ENCODE measurements around the gene SETD6.

Gene SETD6

DNA sequence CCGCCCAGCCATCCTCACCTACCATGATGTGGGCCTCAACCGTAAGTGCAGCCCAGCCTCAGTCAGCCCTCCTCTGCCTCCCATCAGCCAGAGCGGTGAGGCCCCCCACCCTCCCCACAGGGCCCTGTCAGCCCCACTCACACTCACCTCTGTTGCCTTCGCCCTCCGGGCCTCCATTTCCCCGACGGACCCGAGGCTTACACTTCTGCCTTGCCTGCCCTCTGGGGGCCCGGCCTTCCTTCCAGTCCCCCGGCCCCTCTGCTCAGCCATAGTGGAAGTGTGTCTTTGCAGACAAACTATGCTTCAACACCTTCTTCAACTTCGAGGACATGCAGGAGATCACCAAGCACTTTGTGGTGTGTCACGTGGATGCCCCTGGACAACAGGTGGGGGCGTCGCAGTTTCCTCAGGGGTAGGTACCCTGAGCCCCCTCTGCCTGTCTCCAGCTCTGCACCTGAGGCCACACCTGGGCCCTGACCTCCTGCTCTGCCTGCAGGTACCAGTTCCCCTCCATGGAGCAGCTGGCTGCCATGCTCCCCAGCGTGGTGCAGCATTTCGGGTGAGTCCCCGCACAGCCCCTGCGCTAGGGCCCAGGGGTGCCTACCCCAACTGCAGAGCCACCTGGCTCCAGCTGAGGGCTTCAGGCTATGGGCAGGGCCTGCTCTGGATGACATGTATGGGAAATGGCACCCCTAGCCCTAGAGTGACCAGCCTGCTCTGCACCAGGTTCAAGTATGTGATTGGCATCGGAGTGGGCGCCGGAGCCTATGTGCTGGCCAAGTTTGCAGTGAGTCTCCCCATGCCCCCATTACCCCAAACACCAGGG is 11.2 kb upstream of the SETD6 start:
- DNase-seq = no peak

DNA sequence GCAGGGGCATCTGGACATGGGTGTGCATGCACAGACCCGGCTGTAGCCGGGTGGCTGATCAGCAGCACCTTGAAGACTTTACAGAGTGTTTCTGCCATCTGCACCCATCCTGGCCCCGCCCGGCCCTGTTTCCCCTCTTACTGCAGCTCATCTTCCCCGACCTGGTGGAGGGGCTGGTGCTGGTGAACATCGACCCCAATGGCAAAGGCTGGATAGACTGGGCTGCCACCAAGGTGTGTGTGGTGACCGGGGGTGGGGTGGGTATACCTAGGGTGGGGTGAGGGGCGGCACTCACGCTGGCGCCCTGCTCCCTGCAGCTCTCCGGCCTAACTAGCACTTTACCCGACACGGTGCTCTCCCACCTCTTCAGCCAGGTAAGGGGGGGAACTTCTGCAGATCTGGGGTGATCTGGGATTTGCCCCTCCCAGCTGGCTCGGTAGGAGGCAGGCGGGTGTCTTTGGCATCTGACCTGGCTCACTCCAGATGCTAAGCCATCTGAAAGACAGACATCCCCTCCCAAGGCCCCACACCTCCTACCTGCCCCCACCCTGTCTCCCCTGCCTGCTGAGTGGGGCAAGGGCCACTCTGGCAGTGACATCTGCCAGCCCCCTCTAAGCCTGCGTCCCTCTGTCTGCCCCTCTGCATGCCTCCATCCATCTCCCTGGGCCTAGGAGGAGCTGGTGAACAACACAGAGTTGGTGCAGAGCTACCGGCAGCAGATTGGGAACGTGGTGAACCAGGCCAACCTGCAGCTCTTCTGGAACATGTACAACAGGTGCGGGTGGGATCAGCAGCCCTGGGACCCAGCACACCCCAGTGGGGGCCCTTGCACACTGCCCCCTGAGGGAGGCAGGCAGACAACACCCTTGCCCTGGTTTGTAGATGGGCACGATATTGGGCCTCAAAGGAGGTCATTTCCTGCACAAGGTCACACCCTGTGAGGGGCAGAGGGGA is 8.8 kb upstream of the SETD6 start:
- DNase-seq = no peak
- no peak overlapping the region for H3K4me3 ChIP-seq (ENCODE audit: low read depth, low read length)
- no peak overlapping the region for H3K27ac ChIP-seq
- no peaks in the 10 kb centered on the region for H3K27me3 ChIP-seq (replicated peaks)
- no peaks in the 10 kb centered on the region for H3K36me3 ChIP-seq (replicated peaks)
- TF ChIP-seq, protein P1, sequence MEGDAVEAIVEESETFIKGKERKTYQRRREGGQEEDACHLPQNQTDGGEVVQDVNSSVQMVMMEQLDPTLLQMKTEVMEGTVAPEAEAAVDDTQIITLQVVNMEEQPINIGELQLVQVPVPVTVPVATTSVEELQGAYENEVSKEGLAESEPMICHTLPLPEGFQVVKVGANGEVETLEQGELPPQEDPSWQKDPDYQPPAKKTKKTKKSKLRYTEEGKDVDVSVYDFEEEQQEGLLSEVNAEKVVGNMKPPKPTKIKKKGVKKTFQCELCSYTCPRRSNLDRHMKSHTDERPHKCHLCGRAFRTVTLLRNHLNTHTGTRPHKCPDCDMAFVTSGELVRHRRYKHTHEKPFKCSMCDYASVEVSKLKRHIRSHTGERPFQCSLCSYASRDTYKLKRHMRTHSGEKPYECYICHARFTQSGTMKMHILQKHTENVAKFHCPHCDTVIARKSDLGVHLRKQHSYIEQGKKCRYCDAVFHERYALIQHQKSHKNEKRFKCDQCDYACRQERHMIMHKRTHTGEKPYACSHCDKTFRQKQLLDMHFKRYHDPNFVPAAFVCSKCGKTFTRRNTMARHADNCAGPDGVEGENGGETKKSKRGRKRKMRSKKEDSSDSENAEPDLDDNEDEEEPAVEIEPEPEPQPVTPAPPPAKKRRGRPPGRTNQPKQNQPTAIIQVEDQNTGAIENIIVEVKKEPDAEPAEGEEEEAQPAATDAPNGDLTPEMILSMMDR (IDR thresholded peaks at IDR 0.05; ENCODE audit: low read depth, low read length, missing control alignments) = no peak
- in situ Hi-C loops (cut with HindIII; ENCODE audit: low pct_ligation_motif_present, low sequenced_read_pairs) = no loop called here

More for the DNA sequence above, 11.2 kb upstream of the SETD6 start:
- H3K36me3 ChIP-seq (replicated peaks) = no peaks in the 10 kb centered on the region
- H3K27ac ChIP-seq = no peak overlapping the region
- H3K27me3 ChIP-seq (replicated peaks) = no peaks in the 10 kb centered on the region
- in situ Hi-C loops (cut with HindIII; ENCODE audit: low pct_ligation_motif_present, low sequenced_read_pairs) = no loop called here
- no peak overlapping the region for H3K4me3 ChIP-seq (ENCODE audit: low read depth, low read length)
- TF ChIP-seq, protein P1 (IDR thresholded peaks at IDR 0.05; ENCODE audit: low read depth, low read length, missing control alignments) = no peak

DNA sequence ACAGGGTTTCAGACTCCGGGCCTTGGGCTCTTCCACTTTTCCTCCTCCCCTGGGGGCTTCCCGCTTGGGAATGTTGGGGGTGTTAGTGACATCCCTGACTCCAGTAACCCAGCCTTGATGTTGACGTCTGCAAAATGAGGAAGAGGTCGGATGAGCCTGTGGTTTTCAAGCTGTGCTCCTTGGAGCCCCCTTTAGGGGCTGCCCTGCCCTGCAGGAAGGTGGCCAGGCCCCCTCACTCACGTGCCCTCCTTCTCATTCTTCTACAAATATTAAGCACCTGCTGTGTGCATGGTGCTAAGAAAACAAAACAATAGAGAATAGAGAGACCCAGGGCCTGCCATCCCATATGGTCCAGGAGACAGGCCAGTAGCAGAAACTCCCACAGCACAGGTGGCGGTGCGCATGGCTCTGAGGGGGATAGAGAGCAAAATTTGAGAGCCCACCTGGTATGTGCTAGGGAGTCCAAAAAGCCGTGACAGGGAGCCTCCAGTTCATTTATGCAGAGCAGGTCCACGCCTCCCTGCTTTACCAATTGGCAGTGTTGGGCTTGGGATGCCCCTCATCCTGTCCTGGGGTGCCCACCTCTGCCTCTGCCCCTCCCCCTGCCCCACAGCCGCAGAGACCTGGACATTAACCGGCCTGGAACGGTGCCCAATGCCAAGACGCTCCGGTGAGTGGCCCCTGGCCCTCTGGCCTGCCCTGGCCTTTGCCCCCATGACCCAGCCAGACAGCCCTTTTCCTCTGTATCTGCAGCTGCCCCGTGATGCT is 7.9 kb upstream of the SETD6 start:
- Histone ChIP-seq H3K4me3 (ENCODE audit: low read depth, low read length) (no peak overlapping the region), H3K36me3 (replicated peaks) (no peaks in the 10 kb centered on the region), H3K27ac (no peak overlapping the region), H3K27me3 (replicated peaks) (no peaks in the 10 kb centered on the region)
- in situ Hi-C loops (cut with HindIII; ENCODE audit: low pct_ligation_motif_present, low sequenced_read_pairs) = no loop called here
- TF ChIP-seq, protein P1 (IDR thresholded peaks at IDR 0.05; ENCODE audit: low read depth, low read length, missing control alignments) = no peak
- DNase-seq = no peak

DNA sequence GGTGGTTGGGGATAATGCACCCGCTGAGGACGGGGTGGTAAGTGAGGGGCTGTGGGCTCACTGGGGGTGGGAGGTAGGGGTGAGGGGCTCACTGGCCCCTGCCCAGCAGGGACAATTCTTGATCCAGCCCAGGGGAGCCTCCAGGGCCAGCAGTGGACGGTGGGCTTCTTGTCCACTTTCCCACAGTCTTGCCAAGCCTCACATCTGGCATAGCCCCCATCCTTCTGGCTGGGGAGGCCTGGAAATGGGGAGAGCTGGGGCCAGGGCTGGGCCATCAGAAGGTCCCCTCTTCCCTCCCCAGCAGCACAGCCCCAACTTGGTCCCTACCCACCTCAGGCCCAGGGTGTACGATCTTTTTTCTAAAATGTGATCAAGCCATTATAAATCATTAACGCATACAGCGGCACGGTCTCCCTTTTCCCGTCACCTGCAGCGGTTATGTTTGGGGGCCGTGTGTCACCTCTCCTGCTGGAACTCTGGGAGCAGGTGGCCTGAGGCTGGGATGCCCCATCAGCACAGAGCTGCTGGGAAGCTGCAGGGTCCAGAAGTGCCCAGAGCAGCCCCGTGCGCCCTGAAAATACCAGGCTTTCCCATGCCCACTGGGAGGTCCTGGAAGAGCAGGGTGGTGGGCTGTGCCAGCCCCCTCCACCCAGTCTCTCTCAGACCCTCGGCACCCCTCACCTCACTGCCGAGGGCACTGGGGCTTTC is 7.2 kb upstream of the SETD6 start:
- in situ Hi-C loops (cut with HindIII; ENCODE audit: low pct_ligation_motif_present, low sequenced_read_pairs) = no loop called here
- H3K4me3 ChIP-seq (ENCODE audit: low read depth, low read length) = no peak overlapping the region
- no peaks in the 10 kb centered on the region for H3K36me3 ChIP-seq (replicated peaks)
- H3K27ac ChIP-seq = no peak overlapping the region
- TF ChIP-seq, protein P1 (IDR thresholded peaks at IDR 0.05; ENCODE audit: low read depth, low read length, missing control alignments) = no peak
- no peak for DNase-seq
- no peaks in the 10 kb centered on the region for H3K27me3 ChIP-seq (replicated peaks)

DNA sequence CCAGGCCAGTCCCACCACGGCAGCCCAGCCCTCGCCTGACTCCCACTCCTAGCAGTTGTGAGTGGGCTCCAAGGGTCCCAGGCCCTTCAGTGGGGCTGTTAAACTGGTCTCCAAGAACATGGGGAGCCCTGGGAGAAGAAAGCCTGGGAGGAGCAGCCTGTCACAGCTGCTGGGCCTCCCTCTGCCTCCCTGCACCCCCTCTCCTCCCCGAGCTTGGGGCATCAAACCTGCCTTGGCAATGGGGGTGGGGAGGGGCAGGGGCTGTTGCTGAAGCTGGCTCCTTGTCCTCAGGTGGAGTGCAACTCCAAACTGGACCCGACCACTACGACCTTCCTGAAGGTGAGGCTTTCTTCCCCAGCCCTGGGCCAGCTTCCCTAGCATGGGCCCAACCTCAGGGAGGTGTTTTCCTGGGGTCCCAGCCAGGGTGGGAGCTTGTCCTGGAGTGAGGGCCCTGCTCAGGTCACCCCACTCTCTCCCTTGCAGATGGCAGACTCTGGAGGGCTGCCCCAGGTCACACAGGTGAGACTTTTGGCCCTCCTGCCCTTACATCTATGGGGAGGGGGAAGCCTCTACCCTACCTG is 6.6 kb upstream of the SETD6 start:
- DNase-seq = no peak

More for the DNA sequence above, 6.6 kb upstream of the SETD6 start:
- no peaks in the 10 kb centered on the region for H3K27me3 ChIP-seq (replicated peaks)
- H3K27ac ChIP-seq = no peak overlapping the region
- TF ChIP-seq, protein P1 (IDR thresholded peaks at IDR 0.05; ENCODE audit: low read depth, low read length, missing control alignments) = no peak
- in situ Hi-C loops (cut with HindIII; ENCODE audit: low pct_ligation_motif_present, low sequenced_read_pairs) = no loop called here
- no peak overlapping the region for H3K4me3 ChIP-seq (ENCODE audit: low read depth, low read length)
- H3K36me3 ChIP-seq (replicated peaks) = no peaks in the 10 kb centered on the region
